ENCODE data around the gene PLA2G3. TPM values are rescaled to one million over a fixed set of nuclear protein-coding genes. Genes with fewer than 3 reads are reported as not detected.
A peak's percentile ranks its signal among the peaks of the same experiment; 100 is the strongest.

Gene PLA2G3
- total and polyA plus RNA-seq, 2 experiments from 2014 or later: 18.0 to 34.5 TPM

DNA sequence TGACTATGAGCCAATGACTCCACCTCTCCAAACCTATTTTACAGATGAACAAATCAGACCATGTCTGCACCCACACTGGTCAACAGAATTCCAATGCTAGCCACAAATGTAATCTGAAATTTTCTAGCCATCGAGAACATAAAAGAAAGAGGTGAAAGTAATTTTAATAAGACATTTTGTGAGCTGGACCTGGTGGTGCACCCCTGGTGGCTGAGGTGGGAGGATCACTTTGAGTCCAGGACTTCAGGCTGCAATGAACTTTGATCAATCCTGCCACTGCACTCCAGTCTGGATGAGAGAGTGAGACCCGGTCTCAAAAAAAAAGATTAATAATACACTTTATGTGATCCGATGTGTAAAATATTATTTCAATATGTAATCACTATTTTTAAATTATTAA, 10.3 kb upstream of the PLA2G3 start:
- Histone ChIP-seq H3K27ac (ENCODE audit: low read depth) (no peak overlapping the region), H3K36me3 (ENCODE audit: insufficient read depth) (no peaks in the 10 kb centered on the region), H3K4me1 (ENCODE audit: insufficient read depth) (no peaks in the 10 kb centered on the region), H3F3A (replicated peaks; ENCODE audit: low read depth) (no peaks in the 10 kb centered on the region), H3K4me3 (no peak overlapping the region), H3K79me2 (replicated peaks; ENCODE audit: insufficient read depth) (no peaks in the 10 kb centered on the region), H3K27me3 (ENCODE audit: insufficient read depth) (no peaks in the 10 kb centered on the region; the same call in 1 of the 2 replicates), H2AFZ (no peak overlapping the region), H3K4me2 (no peak overlapping the region), H4K20me1 (replicated peaks; ENCODE audit: insufficient read depth) (no peaks in the 10 kb centered on the region), H3K9me2 (ENCODE audit: insufficient read depth) (no peaks in the 10 kb centered on the region)
- no peaks in the 10 kb centered on the region for H3K4me1 Mint-ChIP-seq
- no peak overlapping the region for H3K4me3 Mint-ChIP-seq
- peaks cover 2% of the 10 kb centered on the region for H3K27me3 Mint-ChIP-seq (ENCODE audit: insufficient read depth, low read depth, poor library complexity)
- no peak overlapping the region for H3K27ac Mint-ChIP-seq
- peaks cover 4% of the 10 kb centered on the region; the same call in 1 of the 3 replicates for H3K36me3 Mint-ChIP-seq (ENCODE audit: low read depth)
- H3K9me3 Mint-ChIP-seq: peaks cover 22% of the 10 kb centered on the region
- TF ChIP-seq, protein P1, sequence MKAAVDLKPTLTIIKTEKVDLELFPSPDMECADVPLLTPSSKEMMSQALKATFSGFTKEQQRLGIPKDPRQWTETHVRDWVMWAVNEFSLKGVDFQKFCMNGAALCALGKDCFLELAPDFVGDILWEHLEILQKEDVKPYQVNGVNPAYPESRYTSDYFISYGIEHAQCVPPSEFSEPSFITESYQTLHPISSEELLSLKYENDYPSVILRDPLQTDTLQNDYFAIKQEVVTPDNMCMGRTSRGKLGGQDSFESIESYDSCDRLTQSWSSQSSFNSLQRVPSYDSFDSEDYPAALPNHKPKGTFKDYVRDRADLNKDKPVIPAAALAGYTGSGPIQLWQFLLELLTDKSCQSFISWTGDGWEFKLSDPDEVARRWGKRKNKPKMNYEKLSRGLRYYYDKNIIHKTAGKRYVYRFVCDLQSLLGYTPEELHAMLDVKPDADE (IDR thresholded peaks at IDR 0.05): no peak
- TF ChIP-seq CTCF (conservative IDR thresholded peaks at IDR 0.05; ENCODE audit: low read depth in 2 of 2) (peak; percentile 14 to 60; a peak in 2 of 4 replicates), EZH2 (IDR thresholded peaks at IDR 0.05; ENCODE audit: low read depth, unreplicated experiment) (no peak)
- DNase-seq (ENCODE audit: low spot score) (peak; percentile 21), ATAC-seq (peak; percentile 15; the same call in 1 of the 3 replicates)

GRCh38 chr22:31148953-31149627, 8.8 kb upstream of the PLA2G3 start:
- H3K36me3 Mint-ChIP-seq (ENCODE audit: low read depth): peaks cover 4% of the 10 kb centered on the region; the same call in 1 of the 3 replicates

More at GRCh38 chr22:31148953-31149627, 8.8 kb upstream of the PLA2G3 start:
- no peak overlapping the region for H3K4me3 Mint-ChIP-seq
- H3K4me1 Mint-ChIP-seq: no peaks in the 10 kb centered on the region
- no peaks in the 10 kb centered on the region for H3K79me2 ChIP-seq (replicated peaks; ENCODE audit: insufficient read depth)
- no peaks in the 10 kb centered on the region for H3K36me3 ChIP-seq (ENCODE audit: insufficient read depth)
- H3K27ac ChIP-seq (ENCODE audit: low read depth): no peak overlapping the region
- no peaks in the 10 kb centered on the region for H3K4me1 ChIP-seq (ENCODE audit: insufficient read depth)
- peaks cover 33% of the 10 kb centered on the region for H3K9me3 Mint-ChIP-seq
- no peak overlapping the region for H3K4me3 ChIP-seq
- ATAC-seq: peak; percentile 99
- H2AFZ ChIP-seq: peak overlapping the region; percentile 73
- H3K27me3 Mint-ChIP-seq (ENCODE audit: insufficient read depth, low read depth, poor library complexity): peaks cover 13% of the 10 kb centered on the region
- H3K4me2 ChIP-seq: no peak overlapping the region
- DNase-seq (ENCODE audit: low spot score): peak; percentile 94
- TF ChIP-seq CREB1 (CRISPR knock-in tag; IDR thresholded peaks at IDR 0.05; ENCODE audit: low read depth): no peak
- peak; percentile 86 to 99 for TF ChIP-seq CTCF (conservative IDR thresholded peaks at IDR 0.05; ENCODE audit: low read depth in 2 of 2)
- H3K27me3 ChIP-seq (ENCODE audit: insufficient read depth): no peaks in the 10 kb centered on the region
- no peak overlapping the region for H3K27ac Mint-ChIP-seq
- H3F3A ChIP-seq (replicated peaks; ENCODE audit: low read depth): no peaks in the 10 kb centered on the region
- no peaks in the 10 kb centered on the region for H3K9me2 ChIP-seq (ENCODE audit: insufficient read depth)
- H4K20me1 ChIP-seq (replicated peaks; ENCODE audit: insufficient read depth): no peaks in the 10 kb centered on the region

All from GM23338 (cell line).